Endometrial microvascular endothelial cells (primary cell): ENCODE results near the gene CDK7. TPM values are rescaled to one million over a fixed set of nuclear protein-coding genes. Genes with fewer than 3 reads are reported as not detected.
"Not testable (repeated sequence)": the region's sequence is repeated elsewhere in the genome, so short reads cannot be mapped to it uniquely, and the experiment has no call there.

ENCODE experiments used
- in situ Hi-C: cut with HindIII; loops from 2 replicates; pipeline ENCODE4 v1.10.0; 2017; ENCODE audit warnings: low sequenced_read_pairs, low pct_unique_long_range_greater_than_20kb; ENCODE audit errors: inconsistent ontology term
- total RNA-seq: library from RNA; depleted of rRNA; stranded (reverse); fragments of >200 nt; gene quantifications from one replicate; pipeline ENCODE4 v1.2.3, GENCODE V29; 2015; ENCODE audit errors: inconsistent ontology term

The CDK7 gene
- total RNA-seq, 1 donor from 2014 or later: 71.1 TPM

GRCh38 chr5:69231281-69231680, 3.4 kb upstream of the CDK7 start:
- in situ Hi-C loops: no loop called here

GRCh38 chr5:69231851-69232250, 2.8 kb upstream of the CDK7 start:
- in situ Hi-C loops: no loop called here

GRCh38 chr5:69236733-69237132, 2.0 kb downstream of the CDK7 start:
- in situ Hi-C loops: not testable (repeated sequence)

GRCh38 chr5:69237877-69238276, 3.2 kb downstream of the CDK7 start:
- in situ Hi-C loops: no loop called here

- in situ Hi-C loops: no loop called here
Observed at GRCh38 chr5:69238760-69239251, 4.1 kb downstream of the CDK7 start.

- in situ Hi-C loops: no loop called here
Observed at GRCh38 chr5:69242215-69242927, 7.7 kb downstream of the CDK7 start.

- in situ Hi-C loops: no loop called here
Observed at GRCh38 chr5:69245031-69245430, 10.3 kb downstream of the CDK7 start.

GRCh38 chr5:69248019-69248418, 13.3 kb downstream of the CDK7 start:
- in situ Hi-C loops: no loop called here

GRCh38 chr5:69250593-69250992, 15.9 kb downstream of the CDK7 start:
- in situ Hi-C loops: no loop called here

GRCh38 chr5:69252437-69252836, 17.8 kb downstream of the CDK7 start:
- in situ Hi-C loops: no loop called here

- in situ Hi-C loops: not testable (repeated sequence)
Observed at GRCh38 chr5:69255940-69256339, 21.3 kb downstream of the CDK7 start.

GRCh38 chr5:69257577-69257976, 22.9 kb downstream of the CDK7 start:
- in situ Hi-C loops: no loop called here

- in situ Hi-C loops: no loop called here
Observed at GRCh38 chr5:69261034-69261433, 26.3 kb downstream of the CDK7 start.

GRCh38 chr5:69265931-69266330, 31.2 kb downstream of the CDK7 start:
- in situ Hi-C loops: no loop called here

GRCh38 chr5:69268899-69269298, 34.2 kb downstream of the CDK7 start:
- in situ Hi-C loops: no loop called here

GRCh38 chr5:69270840-69271239, 36.2 kb downstream of the CDK7 start:
- in situ Hi-C loops: no loop called here

- in situ Hi-C loops: no loop called here
Observed at GRCh38 chr5:69271376-69271775, 36.7 kb downstream of the CDK7 start.

- in situ Hi-C loops: no loop called here
Observed at GRCh38 chr5:69275563-69275962, 40.9 kb downstream of the CDK7 start.

- in situ Hi-C loops: no loop called here
Observed at GRCh38 chr5:69276422-69277174, 41.9 kb downstream of the CDK7 start.

GRCh38 chr5:69279517-69279916, 44.8 kb downstream of the CDK7 start:
- in situ Hi-C loops: no loop called here
